Spinal cord (tissue), 10 donors: ENCODE results near the gene AGRN. TPM values are rescaled to one million over a fixed set of nuclear protein-coding genes. Genes with fewer than 3 reads are reported as not detected.
"Not testable (repeated sequence)": the region's sequence is repeated elsewhere in the genome, so short reads cannot be mapped to it uniquely, and the experiment has no call there.

Source experiments
- DNase-seq, 6 donors: peaks; one replicate each; pipeline versions ENCODE4 v3.0.0 to v3.0.0-alpha.2; 2013 to 2015; ENCODE audit warnings: low spot score in 6 of 6, low read depth in 4 of 6
- H3K27ac ChIP-seq: one replicate; pipeline ENCODE4 v1.5.1; 2013; ENCODE audit warnings: low read depth, low read length, control low read depth
- H3K27me3 ChIP-seq: one replicate; pipeline ENCODE4 v1.6.1; 2013; ENCODE audit warnings: low read length; ENCODE audit not compliant: control insufficient read depth, insufficient read depth
- H3K36me3 ChIP-seq: one replicate; pipeline ENCODE4 v1.6.1; 2013; ENCODE audit warnings: low read length; ENCODE audit not compliant: control insufficient read depth, insufficient read depth
- H3K4me1 ChIP-seq: one replicate; pipeline ENCODE4 v1.6.1; 2013; ENCODE audit warnings: low read length; ENCODE audit not compliant: control insufficient read depth, insufficient read depth
- H3K4me3 ChIP-seq: one replicate; pipeline ENCODE4 v1.5.1; 2013; ENCODE audit warnings: low read depth, low read length, control low read depth
- H3K9me3 ChIP-seq: one replicate; pipeline ENCODE4 v1.6.1; 2013; ENCODE audit warnings: low read length; ENCODE audit not compliant: control insufficient read depth, insufficient read depth
- WGBS: methylation state at CpG from one replicate; pipeline ENCODE4 v1.1.5; 2013; ENCODE audit warnings: missing lambda C conversion rate; ENCODE audit not compliant: insufficient coverage; 5-methylcytosine and 5-hydroxymethylcytosine counted together
- polyA plus RNA-seq, 2 donors: library from polyadenylated mRNA; unstranded; fragments of 120-200 nt; gene quantifications; one replicate each; pipeline ENCODE4 v1.2.1, GENCODE V29; 2013; ENCODE audit not compliant: insufficient read length in 2 of 2
- small RNA-seq: library from RNA; depleted of rRNA; stranded (forward); fragments of <200 nt; gene quantifications from one replicate; pipeline ENCODE3, GENCODE V24; 2014; ENCODE audit warnings: low replicate concordance
- total RNA-seq, 2 donors: library from RNA; depleted of rRNA in 1 of 2; stranded (reverse); fragments of 120-200 nt in 1 of 2; fragments of >200 nt in 1 of 2; gene quantifications; one replicate each; pipeline versions ENCODE4 v1.2.3 to v1.2.4, GENCODE V29; 2013 to 2014
- donor health status: healthy.

The AGRN gene
- total and polyA plus RNA-seq, 4 donors: 62.8 to 280 (median 175) TPM

- Histone ChIP-seq H3K27ac (no peak overlapping the region), H3K36me3 (no peaks in the 10 kb centered on the region), H3K4me3 (no peak overlapping the region), H3K4me1 (no peaks in the 10 kb centered on the region), H3K27me3 (no peaks in the 10 kb centered on the region), H3K9me3 (no peaks in the 10 kb centered on the region)
- 90% methylated on average over 1 of the region's 4 CpGs for WGBS
- DNase-seq: no peak
Observed at GRCh38 chr1:1099506-1100183, 79.7 kb downstream of the AGRN start.

DNA sequence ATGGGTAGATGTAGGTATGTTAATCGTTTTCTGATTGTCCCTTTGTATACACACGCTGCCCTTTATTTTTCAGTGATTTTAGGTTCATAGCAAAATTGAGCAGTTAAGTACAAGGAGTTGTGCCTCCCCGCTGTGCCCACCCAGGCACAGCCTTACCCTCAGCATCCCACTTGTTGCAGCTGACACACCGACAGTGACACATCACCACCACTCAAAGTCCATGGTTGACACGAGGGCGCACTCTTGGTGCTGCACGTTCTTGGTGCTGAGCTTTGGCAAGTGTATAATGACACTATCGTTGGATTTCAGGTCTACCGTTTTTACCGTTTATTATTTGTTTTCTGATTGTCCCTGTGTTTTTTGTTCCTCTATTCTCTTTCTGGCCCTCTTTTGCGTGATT, 80.4 kb downstream of the AGRN start:
- no peaks in the 10 kb centered on the region for H3K36me3 ChIP-seq
- WGBS: 100% methylated on average over 8 of the region's 11 CpGs
- H3K4me3 ChIP-seq: no peak overlapping the region
- no peak overlapping the region for H3K27ac ChIP-seq
- no peaks in the 10 kb centered on the region for H3K4me1 ChIP-seq
- DNase-seq: no peak
- H3K27me3 ChIP-seq: no peaks in the 10 kb centered on the region
- no peaks in the 10 kb centered on the region for H3K9me3 ChIP-seq

DNA sequence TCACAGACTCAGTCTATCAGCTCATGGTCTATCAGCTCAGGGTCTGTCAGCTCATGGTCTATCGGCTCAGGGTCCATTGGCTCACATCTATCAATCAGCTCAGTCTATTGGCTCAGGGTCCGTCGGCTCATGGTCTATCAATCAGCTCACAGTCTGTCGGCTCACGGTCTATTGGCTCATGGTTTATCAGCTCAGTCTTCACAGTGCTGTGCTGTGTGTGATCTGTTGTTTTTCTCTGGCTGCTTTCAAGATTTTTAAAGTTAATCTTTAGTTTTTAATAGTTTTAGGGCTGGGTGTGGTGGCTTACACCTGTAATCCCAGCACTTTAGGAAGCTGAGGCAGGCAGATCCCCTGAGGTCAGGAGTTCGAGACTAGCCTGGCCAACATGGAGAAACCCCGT, 81.6 kb downstream of the AGRN start:
- no peak overlapping the region for H3K27ac ChIP-seq
- no peaks in the 10 kb centered on the region for H3K4me1 ChIP-seq
- DNase-seq: no peak
- peaks cover under 1% of the 10 kb centered on the region for H3K36me3 ChIP-seq
- WGBS: 80% methylated on average over 1 of the region's 7 CpGs
- no peak overlapping the region for H3K4me3 ChIP-seq
- no peaks in the 10 kb centered on the region for H3K27me3 ChIP-seq
- no peaks in the 10 kb centered on the region for H3K9me3 ChIP-seq

DNA sequence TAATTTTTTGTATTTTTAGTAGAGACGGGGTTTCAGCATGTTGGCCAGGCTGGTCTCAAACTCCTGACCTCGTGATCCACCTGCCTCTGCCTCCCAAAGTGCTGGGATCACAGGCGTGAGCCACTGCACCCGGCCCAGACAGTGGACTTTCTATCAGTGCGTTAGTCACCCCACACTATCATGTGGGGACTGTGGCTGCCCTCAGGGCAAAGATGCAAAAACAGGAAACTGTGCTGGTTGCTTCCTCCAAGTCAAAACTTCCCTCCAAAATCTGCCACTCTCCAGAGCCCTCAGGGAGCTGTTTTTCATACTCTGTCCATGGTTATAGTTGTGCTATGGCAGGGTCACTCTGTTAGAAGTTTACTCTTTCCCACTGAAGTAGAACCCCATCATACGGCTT, 84.2 kb downstream of the AGRN start:
- not testable (repeated sequence) for H3K27me3 ChIP-seq, DNase-seq, H3K36me3 ChIP-seq, H3K27ac ChIP-seq, H3K4me3 ChIP-seq, H3K4me1 ChIP-seq, H3K9me3 ChIP-seq
- 96% methylated on average over 6 of the region's 6 CpGs for WGBS

Small RNA genes lying within 50 kb of the gene (small RNA-seq; reads per million reads assigned to genes)
- gene AL645608.3: not detected

Other genes with a start within 250 kb of the AGRN start
- 10 to 100 TPM; 12.0 to 29.5 TPM for gene SAMD11, start 96.2 kb upstream of the AGRN start, total RNA-seq
- 10 to 100 TPM; 28.3 to 36.9 TPM for gene SAMD11, start 96.2 kb upstream of the AGRN start, polyA plus RNA-seq
- gene NOC2L, start 60.9 kb upstream of the AGRN start, total RNA-seq: 10 to 100 TPM; 33.1 to 48.3 TPM
- 10 to 100 TPM; 63.6 to 68.5 TPM for gene NOC2L, start 60.9 kb upstream of the AGRN start, polyA plus RNA-seq
- 1 to 10 TPM; 5.4 to 9.1 TPM for gene KLHL17, start 59.5 kb upstream of the AGRN start, total RNA-seq
- 10 to 100 TPM; 26.0 to 27.4 TPM for gene KLHL17, start 59.5 kb upstream of the AGRN start, polyA plus RNA-seq
- not detected for gene PLEKHN1, start 53.6 kb upstream of the AGRN start, total RNA-seq
- under 1 TPM in 1 of 2 donors, not detected in 1; 0.26 TPM for gene PLEKHN1, start 53.6 kb upstream of the AGRN start, polyA plus RNA-seq
- not detected for gene PERM1, start 38.0 kb upstream of the AGRN start, total RNA-seq
- gene PERM1, start 38.0 kb upstream of the AGRN start, polyA plus RNA-seq: under 1 TPM in 1 of 2 donors, not detected in 1; 0.39 TPM
- 10 to 100 TPM; 12.3 to 77.1 TPM for gene HES4, start 20.0 kb upstream of the AGRN start, total RNA-seq
- 10 to 100 TPM; 72.3 to 74.0 TPM for gene HES4, start 20.0 kb upstream of the AGRN start, polyA plus RNA-seq
- 10 to 100 TPM; 34.4 to 48.8 TPM for gene ISG15, start 6.6 kb upstream of the AGRN start, total RNA-seq
- 10 to 100 TPM; 27.7 to 28.0 TPM for gene ISG15, start 6.6 kb upstream of the AGRN start, polyA plus RNA-seq
- gene RNF223, start 54.2 kb downstream of the AGRN start, total RNA-seq: not detected
- under 1 TPM in 1 of 2 donors, not detected in 1; 0.20 TPM for gene RNF223, start 54.2 kb downstream of the AGRN start, polyA plus RNA-seq
- gene C1orf159, start 96.0 kb downstream of the AGRN start, total RNA-seq: 1 to 10 TPM; 4.4 to 9.9 TPM
- gene C1orf159, start 96.0 kb downstream of the AGRN start, polyA plus RNA-seq: 10 to 100 TPM; 22.3 to 27.0 TPM
- gene TTLL10, start 153.8 kb downstream of the AGRN start, total RNA-seq: 1 to 10 TPM in 1 of 2 donors, under 1 TPM in 1; 0.79 to 2.1 TPM
- gene TTLL10, start 153.8 kb downstream of the AGRN start, polyA plus RNA-seq: 1 to 10 TPM; 1.2 to 1.3 TPM
- under 1 TPM; 0.20 to 0.22 TPM for gene TNFRSF18, start 186.5 kb downstream of the AGRN start, total RNA-seq
- gene TNFRSF18, start 186.5 kb downstream of the AGRN start, polyA plus RNA-seq: under 1 TPM; 0.36 to 0.68 TPM
- 1 to 10 TPM in 1 of 2 donors, under 1 TPM in 1; 0.20 to 1.5 TPM for gene TNFRSF4, start 194.0 kb downstream of the AGRN start, total RNA-seq
- gene TNFRSF4, start 194.0 kb downstream of the AGRN start, polyA plus RNA-seq: 1 to 10 TPM; 1.0 to 1.2 TPM
- 10 to 100 TPM; 31.0 to 86.7 TPM for gene SDF4, start 211.9 kb downstream of the AGRN start, total RNA-seq
- 100 to 1,000 TPM; 125 to 160 TPM for gene SDF4, start 211.9 kb downstream of the AGRN start, polyA plus RNA-seq
- gene B3GALT6, start 212.1 kb downstream of the AGRN start, total RNA-seq: 10 to 100 TPM; 11.5 to 30.4 TPM
- 10 to 100 TPM; 39.7 to 40.1 TPM for gene B3GALT6, start 212.1 kb downstream of the AGRN start, polyA plus RNA-seq
- 10 to 100 TPM in 1 of 2 donors, 1 to 10 TPM in 1; 2.7 to 10.4 TPM for gene C1QTNF12, start 226.6 kb downstream of the AGRN start, total RNA-seq
- 1 to 10 TPM; 1.4 to 5.7 TPM for gene C1QTNF12, start 226.6 kb downstream of the AGRN start, polyA plus RNA-seq